ENCODE data around the gene TCP11L2. TPM values are rescaled to one million over a fixed set of nuclear protein-coding genes. Genes with fewer than 3 reads are reported as not detected.
A peak's percentile ranks its signal among the peaks of the same experiment; 100 is the strongest.
"Not testable (repeated sequence)": the region's sequence is repeated elsewhere in the genome, so short reads cannot be mapped to it uniquely, and the experiment has no call there.

Gene TCP11L2
- total RNA-seq, 1 donor from 2014 or later: 59.1 TPM

DNA sequence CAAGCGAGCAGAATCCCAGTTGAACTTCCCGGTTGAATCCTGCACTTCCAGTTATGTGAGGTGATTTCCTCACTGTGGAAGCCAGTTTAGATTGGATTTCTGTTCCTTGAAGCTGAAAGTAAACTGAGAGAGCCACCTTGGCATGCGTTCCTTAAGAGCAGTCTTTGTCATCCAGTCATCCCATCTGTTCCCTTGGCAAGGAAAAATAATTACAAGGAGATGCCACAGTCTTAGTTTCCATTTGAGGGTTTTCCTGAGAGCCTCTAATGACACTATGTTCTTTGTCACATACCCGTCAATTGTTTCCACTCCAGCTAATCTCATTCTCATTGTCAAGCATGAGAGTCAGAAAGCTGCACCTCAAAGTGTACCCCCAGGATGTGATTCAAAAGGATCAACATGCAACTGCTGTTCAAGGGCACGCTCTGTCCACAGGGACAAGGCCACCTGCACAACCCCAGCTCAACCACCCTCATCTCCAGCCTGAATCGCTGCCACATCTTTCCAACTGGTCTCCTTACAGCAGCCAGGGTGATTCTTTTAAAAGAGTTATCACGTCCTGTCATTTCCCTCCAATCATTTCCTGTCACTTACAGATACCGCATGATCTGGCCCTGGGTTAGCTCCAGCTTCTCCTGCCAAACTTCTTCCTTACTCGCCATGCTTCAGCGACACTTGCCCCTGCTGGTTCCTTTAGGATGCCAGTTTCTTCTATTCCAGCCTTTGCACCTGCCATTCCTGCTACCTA, 18.0 kb upstream of the TCP11L2 start:
- peak in 1 of 2 donors; percentile 41 for DNase-seq (ENCODE audit: low read depth in 2 of 2)

DNA sequence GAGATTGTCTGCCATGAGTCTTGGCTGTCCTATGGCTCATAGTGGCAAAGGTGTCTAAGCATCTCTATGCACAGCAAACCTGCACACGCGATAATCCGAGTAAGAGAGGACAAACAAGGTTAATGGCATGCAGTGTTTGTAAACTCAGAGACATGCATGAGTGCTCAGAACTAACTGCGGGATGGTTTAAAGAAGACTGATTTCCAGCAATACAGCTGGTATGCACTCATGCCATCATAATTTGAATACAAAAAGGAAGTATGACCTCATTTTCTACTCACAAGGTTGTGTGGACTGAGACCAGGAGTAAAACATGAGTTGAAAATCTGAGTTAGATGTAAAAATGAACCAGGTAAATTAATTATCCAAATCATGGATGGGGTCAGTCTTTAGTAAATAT, 16.6 kb upstream of the TCP11L2 start:
- DNase-seq (ENCODE audit: low read depth in 2 of 2): peak in 1 of 2 donors; percentile 22

DNA sequence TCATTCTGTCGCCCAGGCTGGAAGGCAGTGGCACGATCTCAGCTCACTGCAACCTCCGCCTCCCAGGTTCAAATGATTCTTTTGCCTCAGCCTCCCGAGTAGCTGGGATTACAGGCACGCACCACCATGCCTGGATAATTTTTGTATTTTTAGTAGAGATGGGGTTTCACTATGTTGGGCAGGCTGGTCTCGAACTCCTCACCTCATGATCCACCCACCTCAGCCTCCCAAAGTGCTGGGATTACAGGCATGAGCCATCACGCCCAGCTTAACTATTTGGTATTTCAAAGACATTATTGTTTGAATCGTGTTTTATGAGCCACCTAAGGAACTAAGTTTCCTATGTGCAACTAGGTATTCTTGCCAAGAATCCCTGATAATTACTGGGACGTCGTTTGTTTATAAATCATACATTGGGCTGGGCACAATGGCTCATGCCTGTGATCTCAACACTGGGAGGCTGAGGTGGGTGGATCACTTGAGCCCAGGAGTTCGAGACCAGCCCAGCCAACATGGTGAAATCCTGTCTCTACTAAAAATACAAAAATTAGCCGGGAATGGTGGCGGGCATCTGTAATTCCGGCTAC, 15.9 kb upstream of the TCP11L2 start:
- not testable (repeated sequence) for DNase-seq (ENCODE audit: low read depth in 2 of 2)

DNA sequence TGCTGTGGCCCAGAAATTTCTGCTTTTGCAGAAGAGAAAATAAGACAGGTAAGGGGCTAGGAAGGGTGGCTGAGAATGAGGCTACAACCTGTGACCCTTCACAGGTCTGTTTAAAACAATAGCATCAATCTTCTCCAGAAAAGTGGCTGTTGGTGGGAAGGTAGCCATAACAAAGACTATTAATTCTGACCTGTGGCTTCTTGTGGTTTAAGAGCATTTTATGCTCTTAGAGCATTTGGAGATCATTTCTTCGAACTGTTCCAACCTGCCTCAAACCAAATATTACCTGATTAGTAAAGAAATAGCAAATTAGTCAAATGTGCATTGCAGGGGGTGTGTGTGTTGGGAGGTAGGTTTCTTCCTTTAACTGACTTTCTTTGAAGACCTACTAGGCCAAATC, 15.2 kb upstream of the TCP11L2 start:
- no peak for DNase-seq (ENCODE audit: low read depth in 2 of 2)

DNA sequence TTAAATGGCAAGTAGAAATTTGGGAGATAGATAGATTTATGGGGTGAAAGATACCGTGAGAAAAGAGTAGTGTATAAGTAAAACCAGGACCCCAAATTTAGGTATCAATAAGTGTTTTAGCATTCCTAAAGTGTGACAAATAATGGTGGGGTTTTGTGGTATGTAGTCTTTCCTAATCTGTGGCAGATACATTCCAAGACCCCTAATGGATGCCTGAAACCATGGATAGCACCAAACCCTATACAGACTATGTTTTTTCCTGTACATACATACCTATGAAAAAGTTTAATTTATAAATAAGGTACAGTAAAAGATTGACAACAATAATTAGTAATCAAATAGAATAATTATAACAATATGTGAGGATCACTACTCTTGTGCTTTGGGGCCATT, 14.4 kb upstream of the TCP11L2 start:
- DNase-seq (ENCODE audit: low read depth in 2 of 2): no peak

DNA sequence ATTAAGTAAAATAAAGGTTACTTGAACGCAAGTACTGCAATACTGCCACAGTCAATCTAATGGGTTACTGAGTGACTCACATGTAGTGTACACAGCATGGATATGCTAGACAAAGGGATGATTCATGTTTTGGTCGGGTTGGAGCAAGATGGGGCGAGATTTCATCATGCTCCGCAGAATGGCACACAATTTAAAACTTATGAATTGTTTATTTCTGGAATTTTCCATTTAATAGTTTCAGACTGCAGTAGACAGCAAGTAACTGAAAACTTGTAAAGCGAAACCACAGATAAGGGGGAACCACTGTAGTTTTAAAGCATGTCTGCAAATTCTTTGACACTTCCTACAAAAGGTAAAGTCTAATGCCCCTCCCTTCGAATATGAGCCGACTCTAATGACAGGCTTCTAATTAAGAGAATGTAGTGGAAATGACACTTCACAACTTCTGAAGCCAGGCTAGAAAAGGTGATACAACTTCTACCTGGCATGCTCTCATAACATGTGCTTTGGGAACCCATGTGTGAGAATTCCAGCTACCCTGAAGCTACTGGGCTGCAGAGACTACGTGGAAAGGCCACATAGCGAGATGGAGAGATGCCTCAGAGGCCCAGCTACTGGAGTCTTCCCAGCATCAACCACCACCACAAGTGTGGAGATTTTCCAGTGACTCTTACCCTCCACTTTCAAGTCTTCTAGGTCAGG, 13.9 kb upstream of the TCP11L2 start:
- peak; percentile 79 to 94 for DNase-seq (ENCODE audit: low read depth in 2 of 2)

DNA sequence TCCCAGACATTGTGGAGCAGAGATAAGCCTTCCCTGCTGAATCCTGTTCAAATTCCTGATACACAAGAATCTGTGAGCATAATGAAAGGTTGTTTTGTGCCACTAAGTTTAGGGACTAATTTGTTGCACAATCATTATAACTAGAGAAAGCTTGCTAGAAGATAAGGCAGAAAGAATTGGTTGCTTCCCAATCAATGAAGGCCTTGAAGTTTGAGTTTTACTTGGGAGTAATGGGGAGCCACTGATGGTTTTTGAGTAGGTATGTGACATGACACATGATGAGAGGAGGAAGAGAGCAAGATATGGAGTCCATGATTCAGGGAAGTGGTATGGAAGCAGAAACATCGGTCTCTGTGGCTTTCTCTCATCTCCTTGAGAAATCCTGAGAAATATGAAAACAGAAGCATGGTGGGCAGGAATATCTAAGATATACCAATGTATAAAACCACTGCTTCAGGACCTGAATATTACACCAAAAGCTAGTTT, 13.3 kb upstream of the TCP11L2 start:
- no peak for DNase-seq (ENCODE audit: low read depth in 2 of 2)

DNA sequence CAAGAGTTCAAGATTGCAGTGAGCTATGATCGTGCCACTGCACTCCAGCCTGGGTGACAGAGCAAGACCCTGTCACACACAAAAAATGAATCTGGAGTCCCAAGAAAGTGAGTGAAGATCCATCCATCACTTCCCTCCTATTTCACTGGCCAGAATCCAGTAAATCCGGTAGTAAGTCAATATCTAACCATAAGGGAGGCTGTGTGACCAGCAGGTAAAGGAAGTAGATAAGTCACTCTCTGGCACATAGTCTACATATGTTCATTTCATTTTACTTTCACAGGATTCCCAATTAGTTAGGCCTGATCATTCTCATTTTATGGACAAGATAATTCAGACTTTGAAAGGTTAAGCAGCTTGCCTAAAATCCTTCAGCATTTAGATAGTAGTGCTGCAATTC, 11.9 kb upstream of the TCP11L2 start:
- DNase-seq (ENCODE audit: low read depth in 2 of 2): no peak

DNA sequence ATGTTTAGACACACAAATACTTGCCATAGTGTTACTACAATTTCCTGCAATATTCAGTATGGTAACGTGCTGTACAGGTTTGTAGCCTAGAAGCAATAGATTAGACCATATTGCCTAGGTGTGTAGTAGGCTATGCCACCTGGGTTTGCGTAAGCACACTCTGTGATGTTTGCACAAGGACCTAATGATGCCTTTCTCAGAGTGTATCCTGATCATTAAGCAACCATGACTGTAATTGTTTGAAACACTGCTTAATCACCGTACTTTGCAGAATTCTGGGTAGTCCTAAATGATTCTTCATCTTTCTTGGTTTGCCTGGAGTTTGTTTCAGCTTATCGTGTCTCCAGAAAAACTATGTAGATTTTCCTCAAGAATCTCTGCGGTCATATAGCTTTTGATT, 11.2 kb upstream of the TCP11L2 start:
- DNase-seq (ENCODE audit: low read depth in 2 of 2): no peak

DNA sequence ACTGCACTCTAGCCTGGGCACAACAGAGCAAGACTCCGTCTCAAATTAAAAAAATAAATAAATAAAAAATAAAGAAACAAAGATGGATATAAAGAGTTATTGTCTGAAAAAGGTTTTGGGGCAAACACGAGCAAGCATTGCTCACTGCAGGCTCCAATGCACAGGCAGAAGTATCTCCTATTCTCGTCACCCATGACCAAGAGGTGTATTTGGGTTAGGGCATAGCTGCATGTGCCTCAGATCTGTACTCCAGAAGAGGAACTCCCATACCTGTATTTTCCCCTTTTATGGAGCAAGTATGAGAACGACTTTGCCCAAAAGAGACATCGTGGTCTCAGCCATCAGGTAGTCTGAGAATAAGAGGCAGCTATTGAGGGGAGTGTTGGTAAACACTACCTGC, 10.2 kb upstream of the TCP11L2 start:
- no peak for DNase-seq (ENCODE audit: low read depth in 2 of 2)

DNA sequence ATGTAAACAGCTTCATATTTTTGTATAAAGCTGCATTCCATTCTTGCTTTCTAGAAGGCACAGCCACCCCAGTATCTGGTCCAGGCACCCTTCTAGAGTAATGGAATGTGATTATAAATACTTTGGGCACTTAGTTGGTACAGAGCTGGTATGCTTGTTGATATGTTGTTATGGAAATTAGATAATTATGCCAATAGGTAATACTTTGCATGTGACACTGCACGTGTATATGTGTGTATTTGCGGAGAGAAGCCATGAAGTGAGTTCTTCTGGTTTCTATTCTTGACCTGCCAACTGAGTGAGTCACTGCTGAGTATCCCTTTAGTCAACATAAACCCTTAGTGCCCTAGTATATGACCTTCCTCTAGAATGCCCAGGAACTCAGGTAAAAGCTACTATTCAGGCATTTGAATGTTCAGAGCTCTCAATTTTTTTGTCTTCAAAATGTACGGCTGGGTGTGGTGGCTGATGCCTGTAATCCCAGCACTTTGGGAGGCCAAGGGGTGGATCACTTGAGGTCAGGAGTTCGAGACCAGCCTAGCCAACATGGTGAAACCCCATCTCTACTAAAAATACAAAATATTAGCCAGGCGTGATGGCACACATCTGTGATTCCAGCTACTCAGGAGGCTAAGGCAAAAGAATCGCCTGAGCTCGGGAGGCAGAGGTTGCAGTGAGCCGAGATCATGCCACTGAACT, 6.2 kb upstream of the TCP11L2 start:
- DNase-seq (ENCODE audit: low read depth in 2 of 2): peak in 1 of 2 donors; percentile 66

DNA sequence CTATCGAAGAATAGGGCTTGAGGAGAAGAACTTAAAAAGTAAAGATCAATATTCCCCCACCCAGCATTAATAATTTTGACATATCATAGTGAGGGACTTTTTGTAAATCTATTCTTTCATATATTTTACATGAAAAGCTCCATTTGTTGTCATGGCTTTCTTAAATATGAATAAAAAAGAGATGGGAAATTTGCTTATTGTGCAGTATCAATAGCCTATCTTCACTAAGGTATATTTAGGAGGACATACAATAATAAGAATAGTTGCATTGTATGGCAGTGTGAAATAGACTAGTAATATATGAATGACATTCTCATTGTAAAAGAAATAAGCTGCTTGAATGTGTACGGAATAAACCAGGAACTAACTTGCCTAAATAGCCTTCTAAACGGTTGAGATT, 5.5 kb upstream of the TCP11L2 start:
- no peak for DNase-seq (ENCODE audit: low read depth in 2 of 2)

DNA sequence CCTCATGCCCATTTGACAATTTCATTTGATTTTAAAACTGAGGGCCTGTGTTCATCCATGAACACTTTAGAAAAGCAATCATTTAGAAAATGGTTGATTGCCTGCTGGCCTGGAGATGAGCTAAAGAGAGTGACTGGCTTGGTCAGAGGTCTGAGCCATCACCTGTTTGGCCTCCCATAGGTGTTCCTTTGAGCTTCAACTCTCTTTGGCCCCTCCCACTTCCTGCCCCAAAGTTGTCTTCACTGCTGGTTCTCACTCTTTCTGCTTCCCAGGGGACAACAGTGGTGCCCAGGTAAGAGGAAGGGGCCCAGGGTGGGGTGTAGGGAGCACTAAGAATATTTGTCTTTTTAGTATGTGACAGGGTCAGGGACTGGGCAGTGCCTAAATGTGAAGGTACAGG, 4.9 kb upstream of the TCP11L2 start:
- DNase-seq (ENCODE audit: low read depth in 2 of 2): no peak

DNA sequence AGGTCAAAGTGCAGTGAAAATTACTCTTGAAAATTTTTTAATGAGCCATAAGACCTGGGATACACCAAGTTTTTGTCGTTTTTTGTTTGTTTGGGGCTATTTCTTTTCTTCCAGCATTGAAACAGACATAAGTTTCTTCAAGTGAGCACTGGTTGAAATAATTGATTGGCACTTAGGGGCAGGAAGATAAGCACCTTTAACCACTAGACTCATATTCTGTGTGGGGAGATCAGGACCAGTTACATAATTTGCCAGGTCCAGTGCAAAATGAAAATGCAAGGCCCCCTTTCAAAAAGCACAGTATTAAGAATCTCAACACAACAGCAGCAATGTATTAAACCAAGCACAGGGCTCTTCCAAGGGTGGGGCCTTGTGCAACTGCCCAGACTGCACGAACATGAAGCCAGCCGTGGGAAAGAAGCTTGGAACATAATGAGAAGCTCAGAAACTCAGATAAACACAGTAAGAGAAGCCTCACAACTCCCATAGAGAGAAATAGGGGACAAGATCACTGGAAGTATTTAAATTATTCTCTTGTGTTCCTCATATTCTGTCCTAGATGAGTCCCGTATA, 3.2 kb upstream of the TCP11L2 start:
- peak in 1 of 2 donors; percentile 35 for DNase-seq (ENCODE audit: low read depth in 2 of 2)

DNA sequence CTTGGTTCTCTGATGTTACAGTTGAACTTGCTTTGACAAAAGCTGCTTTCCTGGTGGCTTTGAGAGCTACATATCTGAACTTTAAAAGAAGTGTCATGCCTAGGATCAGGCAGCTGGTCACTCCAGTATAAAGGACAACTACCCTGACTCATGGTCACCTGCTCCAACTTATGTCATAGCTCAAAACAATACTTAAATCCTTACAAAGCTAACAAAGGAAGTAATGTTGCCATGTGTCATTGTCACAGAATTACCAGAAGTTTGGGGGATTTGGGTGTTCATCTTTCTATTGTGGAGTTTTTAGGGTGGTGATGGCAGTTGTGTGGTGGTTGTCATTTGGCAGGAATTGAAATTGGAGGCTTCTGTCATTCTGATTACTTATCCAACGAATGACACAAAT, 1.8 kb upstream of the TCP11L2 start:
- peak; percentile 65 to 74 for DNase-seq (ENCODE audit: low read depth in 2 of 2)

DNA sequence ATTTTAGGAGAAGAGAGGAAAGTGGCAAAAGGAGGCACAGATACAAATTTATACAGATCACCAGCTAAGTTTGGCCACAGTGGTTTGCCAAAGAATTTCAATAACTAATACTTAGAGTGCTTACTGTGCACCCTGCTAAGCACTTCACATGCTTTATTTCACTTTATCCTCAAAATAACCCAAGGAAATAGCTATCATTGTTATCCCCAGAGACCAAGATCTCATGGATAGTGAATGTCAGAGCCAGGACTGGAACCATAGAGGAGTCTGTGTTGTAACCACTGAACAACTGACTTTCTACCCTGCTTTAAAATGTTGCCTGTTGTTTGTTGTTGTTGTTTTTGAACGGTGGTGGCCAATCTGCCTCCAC, 1.3 kb upstream of the TCP11L2 start:
- DNase-seq (ENCODE audit: low read depth in 2 of 2): peak in 1 of 2 donors; percentile 17

DNA sequence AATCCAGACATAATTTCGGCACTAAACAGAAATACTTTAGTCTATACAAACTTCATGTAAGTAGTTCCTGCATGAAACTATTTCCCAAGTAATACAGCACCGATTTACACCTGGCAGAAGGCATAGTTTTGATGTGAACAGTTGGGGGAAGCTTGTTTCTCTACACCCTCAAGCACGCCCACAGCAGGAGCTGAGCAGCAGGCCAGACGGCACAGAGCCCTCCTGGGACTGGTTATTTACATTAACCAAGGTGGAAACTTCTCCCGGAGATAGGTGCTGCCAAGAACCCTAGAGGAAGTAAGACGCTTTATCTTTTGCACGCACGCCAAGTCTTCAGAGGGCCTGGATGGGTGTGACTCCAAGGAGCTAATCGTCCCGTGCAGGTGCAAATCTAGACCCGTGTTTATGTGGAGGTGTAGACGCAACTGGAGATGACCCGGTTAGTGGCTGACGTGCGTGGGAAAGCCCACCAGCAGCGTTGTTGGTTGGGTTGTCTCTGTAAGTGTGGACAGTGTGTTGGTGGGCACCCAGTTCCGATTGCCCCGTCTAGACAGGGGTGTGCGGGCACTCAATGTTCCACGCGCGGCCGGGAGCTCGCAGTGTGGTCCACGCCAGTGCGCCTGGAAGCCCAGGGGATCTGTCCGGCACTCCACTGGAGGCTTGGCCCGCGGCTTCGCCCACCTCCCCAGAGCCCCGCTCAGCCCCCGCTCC, 767 bp upstream of the TCP11L2 start:
- DNase-seq (ENCODE audit: low read depth in 2 of 2): peak; percentile 56 to 88

DNA sequence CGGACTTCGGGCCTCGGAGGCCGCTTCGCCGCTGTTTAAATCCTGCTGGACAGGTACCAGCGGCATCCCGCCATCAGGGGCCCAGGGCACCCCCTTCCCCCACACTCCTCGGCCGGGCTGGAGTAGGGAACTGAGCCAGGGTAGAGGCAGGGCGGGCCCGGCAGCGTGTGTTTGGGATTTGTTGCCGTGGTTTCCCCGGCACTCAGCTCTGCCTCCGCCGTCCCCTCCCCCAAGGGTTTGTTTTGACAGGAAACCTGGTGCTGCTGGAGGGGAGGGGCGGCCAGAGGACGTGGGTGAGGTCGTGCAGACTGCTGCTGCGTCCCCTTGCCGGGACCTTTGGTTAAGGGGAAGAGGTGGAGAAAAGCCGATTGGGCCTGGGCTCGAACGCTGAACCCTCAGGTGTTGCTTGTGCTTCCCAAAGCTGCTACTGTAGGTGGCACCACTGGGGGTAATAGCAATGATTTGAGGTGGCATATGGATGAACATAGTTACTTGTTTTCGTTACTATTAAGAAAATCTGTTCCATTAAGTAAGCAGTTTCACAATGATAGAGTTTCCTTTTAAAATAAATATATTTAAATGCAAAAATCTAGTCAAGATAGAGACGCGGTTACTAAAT, 778 bp downstream of the TCP11L2 start:
- DNase-seq (ENCODE audit: low read depth in 2 of 2): peak; percentile 97 to 99

DNA sequence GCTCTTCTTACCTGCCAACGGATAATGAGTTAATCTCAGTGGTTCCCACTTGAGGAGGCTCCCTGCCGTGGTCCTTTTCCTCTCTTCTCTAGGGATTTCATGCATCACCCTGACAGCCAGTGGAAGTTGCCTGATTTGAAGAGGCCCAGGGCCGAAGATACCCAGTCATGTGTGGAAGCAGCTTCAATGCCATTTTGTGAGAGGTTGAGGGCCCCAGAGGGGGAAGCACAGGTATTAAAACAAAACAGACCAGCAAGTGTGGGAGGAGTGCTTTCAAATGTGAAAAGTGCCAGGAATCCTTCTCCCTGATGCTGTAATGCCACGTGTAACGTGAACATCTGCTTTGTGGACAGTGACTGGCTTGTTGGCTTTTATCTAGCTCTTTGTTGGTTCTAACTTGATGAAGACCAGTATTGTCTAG, 1.5 kb downstream of the TCP11L2 start:
- DNase-seq (ENCODE audit: low read depth in 2 of 2): peak in 1 of 2 donors; percentile 33

DNA sequence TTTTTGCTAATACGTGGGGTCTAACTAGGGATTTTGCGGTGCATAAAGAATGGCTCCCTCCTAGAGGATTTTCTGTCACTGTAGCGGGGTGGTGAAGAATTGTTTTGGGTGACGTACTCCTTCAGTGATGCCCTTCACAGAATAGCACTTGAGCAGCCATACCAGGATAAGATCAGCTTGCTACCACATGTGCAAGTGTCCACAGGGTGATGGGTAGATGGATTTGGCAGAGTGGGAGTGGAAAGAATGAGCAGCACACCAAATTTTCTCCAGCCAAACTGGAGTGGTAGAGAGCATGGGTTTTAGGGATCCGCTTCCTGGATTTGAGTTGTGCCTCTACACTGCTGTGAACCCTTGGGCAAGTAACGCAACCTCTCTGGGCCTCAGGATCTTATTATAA, 2.3 kb downstream of the TCP11L2 start:
- no peak for DNase-seq (ENCODE audit: low read depth in 2 of 2)

DNA sequence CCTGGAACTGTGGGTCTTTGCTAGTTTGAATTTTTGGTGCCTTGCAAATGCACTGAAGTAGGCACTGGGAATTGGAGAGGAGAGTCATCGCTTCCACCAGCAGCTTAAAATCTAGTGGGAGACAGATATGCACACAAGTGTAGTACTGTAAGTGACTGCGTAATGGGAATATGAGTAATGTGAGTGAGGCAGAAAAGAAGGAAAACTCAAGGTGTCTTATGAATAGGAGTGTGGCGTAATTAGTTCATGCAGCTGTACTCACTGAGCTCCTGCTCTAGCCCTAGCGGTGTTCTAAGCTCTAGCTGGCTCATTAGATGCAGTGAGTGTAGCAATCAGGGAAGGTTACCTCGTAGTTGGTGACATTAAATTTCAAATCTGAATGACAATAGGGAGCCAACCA, 2.8 kb downstream of the TCP11L2 start:
- no peak for DNase-seq (ENCODE audit: low read depth in 2 of 2)
